WERI-Rb-1 (cell line): ENCODE data around the gene SNX19.
A peak's percentile ranks its signal among the peaks of the same experiment; 100 is the strongest.

Source experiments
- DNase-seq: peaks from one replicate; pipeline ENCODE4 v3.0.0-alpha.2; 2020
- H3K27ac ChIP-seq: fragments of 250-450 bp; sonication (Bioruptor Pico); 2 replicates; pipeline ENCODE4 v1.5.1; 2020; ENCODE audit warnings: mild to moderate bottlenecking, moderate library complexity
- H3K27me3 ChIP-seq: fragments of 250-450 bp; sonication (Bioruptor Pico); 2 replicates; pipeline ENCODE4 v1.5.1; 2021; ENCODE audit warnings: mild to moderate bottlenecking, low read depth, moderate library complexity; ENCODE audit not compliant: insufficient read depth, severe bottlenecking
- H3K36me3 ChIP-seq: fragments of 250-450 bp; sonication (Bioruptor Pico); 2 replicates; pipeline ENCODE4 v1.5.1; 2020; ENCODE audit warnings: mild to moderate bottlenecking, moderate library complexity
- H3K4me3 ChIP-seq: 2 replicates; pipeline ENCODE4 v1.5.1; 2011; ENCODE audit warnings: low read depth, mild to moderate bottlenecking, control low read depth, low read length
- H3K9me3 ChIP-seq: fragments of 250-450 bp; sonication (Bioruptor Pico); 2 replicates; pipeline ENCODE4 v1.5.1; 2021; ENCODE audit warnings: mild to moderate bottlenecking, moderate library complexity; ENCODE audit not compliant: severe bottlenecking
- CTCF ChIP-seq: IDR thresholded peaks from 2 replicates; pipeline ENCODE4 v1.5.1; 2011; ENCODE audit warnings: low read depth, mild to moderate bottlenecking, control low read depth, inconsistent platforms, low read length

SNX19 gene

DNA sequence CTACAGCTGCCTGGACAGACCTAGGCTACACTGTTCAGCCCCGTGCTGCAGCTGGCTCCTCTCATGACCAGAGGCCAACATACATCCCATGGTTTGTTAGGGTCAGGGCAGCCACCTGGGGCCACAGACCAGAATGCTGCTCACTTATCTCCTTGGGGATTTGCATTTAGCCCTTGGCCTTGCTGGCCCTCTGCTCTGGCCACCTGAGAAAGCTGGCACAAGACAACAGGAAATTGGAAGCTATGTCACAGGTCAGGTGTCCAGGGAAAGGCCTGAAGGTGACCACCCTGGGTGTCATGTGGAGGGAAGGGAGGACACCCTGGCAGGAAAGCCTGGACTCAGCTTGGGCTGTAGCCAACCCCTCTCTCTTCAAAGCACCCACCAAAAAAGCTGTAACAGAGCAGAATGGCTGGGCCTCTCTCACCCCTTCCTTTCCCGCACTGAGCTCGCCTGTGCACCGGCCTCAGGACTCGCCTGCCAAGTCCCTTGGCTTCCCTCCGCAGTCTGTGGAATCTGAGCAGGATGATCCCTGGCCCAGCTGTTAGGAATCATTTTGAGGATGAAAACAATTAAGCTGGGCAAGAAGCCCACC, 86.3 kb downstream of the SNX19 start:
- Histone ChIP-seq H3K27me3 (no peaks in the 10 kb centered on the region), H3K4me3 (no peak overlapping the region), H3K27ac (no peak overlapping the region), H3K9me3 (no peaks in the 10 kb centered on the region), H3K36me3 (no peaks in the 10 kb centered on the region)
- peak; percentile 29 for DNase-seq
- no peak for TF ChIP-seq CTCF

DNA sequence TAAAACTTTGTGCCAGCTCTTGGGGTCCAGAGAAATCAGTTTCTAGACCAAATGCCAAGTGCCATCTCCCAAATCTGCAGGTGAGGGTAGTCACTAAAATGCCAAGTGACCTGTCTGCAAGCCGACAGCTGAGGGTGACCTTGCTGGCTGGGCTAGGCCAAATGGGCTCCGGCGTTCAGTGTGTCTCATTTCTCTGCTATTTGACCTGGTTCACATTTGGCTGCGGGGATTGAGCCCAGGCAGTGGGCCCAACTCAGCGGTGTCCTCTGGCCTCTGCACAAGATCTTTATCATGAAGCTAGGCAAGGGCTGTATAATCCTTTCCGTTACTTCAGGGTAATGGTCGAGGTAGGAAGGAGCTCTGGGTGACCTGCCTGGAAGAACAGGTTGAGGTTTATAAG, 87.5 kb downstream of the SNX19 start:
- Histone ChIP-seq H3K9me3 (no peaks in the 10 kb centered on the region), H3K36me3 (no peaks in the 10 kb centered on the region), H3K27ac (no peak overlapping the region), H3K27me3 (no peaks in the 10 kb centered on the region), H3K4me3 (no peak overlapping the region)
- no peak for TF ChIP-seq CTCF
- no peak for DNase-seq

DNA sequence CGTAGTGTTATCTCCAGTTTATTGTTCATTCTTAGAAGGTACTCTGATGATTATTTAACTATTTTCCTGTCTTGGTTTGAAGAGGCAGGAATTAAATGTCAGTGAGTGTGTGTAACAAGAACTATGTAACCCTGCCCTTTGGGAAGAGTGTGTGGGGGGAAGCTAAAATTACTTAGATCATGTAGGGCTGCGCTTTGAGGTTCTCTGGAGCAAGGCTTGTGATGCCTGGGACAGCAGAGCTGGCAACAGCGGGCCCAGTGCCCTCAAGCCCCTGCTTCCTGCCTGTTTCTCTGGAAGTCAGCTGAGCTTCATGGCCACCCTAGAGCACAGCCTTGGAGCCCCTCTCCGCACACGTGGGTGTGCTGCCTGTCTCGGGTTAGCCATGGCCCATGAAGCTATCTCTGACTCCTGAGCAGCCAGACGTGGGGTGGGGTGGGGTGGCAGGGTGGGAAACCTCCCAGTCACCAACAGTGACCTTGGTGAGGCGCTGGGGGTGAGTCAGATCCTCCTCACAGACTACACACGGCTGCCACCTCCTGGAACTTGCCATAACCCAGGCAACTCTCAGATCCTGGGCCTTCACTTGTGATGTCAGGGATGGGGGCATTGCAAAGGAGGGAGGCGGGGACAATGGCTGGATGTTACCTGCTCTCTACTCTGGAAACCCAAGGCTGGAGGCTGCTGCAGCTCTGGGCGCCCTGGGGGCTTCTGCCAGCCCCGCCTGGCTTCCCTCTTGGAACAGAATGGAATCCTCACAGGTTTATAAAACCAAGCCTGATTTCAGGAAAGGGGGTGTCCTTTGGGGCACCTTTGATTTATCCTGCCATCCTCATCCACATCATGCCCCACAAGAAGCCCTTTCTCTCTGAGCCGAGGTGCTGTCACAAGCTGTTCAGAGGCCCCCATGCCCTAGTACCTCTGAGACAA, 88.6 kb downstream of the SNX19 start:
- Histone ChIP-seq H3K27me3 (no peaks in the 10 kb centered on the region), H3K36me3 (no peaks in the 10 kb centered on the region), H3K4me3 (no peak overlapping the region), H3K27ac (peak overlapping the region; percentile 14; the same call in 1 of the 2 replicates), H3K9me3 (no peaks in the 10 kb centered on the region)
- peak; percentile 81 for TF ChIP-seq CTCF
- peak; percentile 81 for DNase-seq

- Histone ChIP-seq H3K36me3 (no peaks in the 10 kb centered on the region), H3K4me3 (no peak overlapping the region), H3K27me3 (no peaks in the 10 kb centered on the region), H3K27ac (no peak overlapping the region), H3K9me3 (no peaks in the 10 kb centered on the region)
- TF ChIP-seq CTCF: no peak
- DNase-seq: no peak
Measured at GRCh38 chr11:130826572-130826971, 89.7 kb downstream of the SNX19 start.

DNA sequence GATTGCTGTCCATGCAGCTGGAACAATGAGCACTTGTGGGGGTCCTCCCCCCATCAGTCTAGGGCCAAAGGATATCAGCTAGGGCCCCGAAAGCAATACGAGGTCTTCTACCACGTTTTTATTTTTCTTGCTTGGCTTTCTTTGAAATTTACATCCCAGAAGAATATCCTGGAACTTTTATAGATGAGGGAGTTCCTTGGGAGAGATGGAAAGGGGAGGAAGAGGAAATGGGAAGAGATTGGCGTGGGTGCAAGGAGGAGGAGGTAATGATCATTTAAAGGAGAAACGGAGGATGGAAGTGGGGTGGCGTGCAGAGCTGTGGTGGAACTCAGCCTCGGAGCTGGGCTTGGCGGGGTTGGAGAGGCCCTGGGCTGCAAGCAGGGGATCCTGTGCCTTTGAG, 90.3 kb downstream of the SNX19 start:
- H3K36me3 ChIP-seq: no peaks in the 10 kb centered on the region
- no peak for DNase-seq
- no peak for TF ChIP-seq CTCF
- no peak overlapping the region for H3K4me3 ChIP-seq
- H3K9me3 ChIP-seq: no peaks in the 10 kb centered on the region
- no peaks in the 10 kb centered on the region for H3K27me3 ChIP-seq
- H3K27ac ChIP-seq: no peak overlapping the region
